H9 (cell line): ENCODE data around the gene MICAL2. TPM values are rescaled to one million over a fixed set of nuclear protein-coding genes. Genes with fewer than 3 reads are reported as not detected.

Experiments used
- DNase-seq: peaks from one replicate; pipeline ENCODE4 v3.0.0-alpha.2; 2017
- H2AFZ ChIP-seq: one replicate; pipeline ENCODE4 v1.6.1; 2013; ENCODE audit warnings: mild to moderate bottlenecking, low read length, control low read depth, moderate library complexity
- H2AK5ac ChIP-seq: 2 replicates; pipeline ENCODE4 v1.6.1; 2013; ENCODE audit warnings: low read length, control low read depth, mixed read lengths; ENCODE audit not compliant: insufficient read length
- H2BK120ac ChIP-seq: one replicate; pipeline ENCODE4 v1.6.1; 2013; ENCODE audit warnings: low read depth, mild to moderate bottlenecking, low read length, control low read depth, inconsistent platforms; ENCODE audit not compliant: poor library complexity, severe bottlenecking
- H2BK12ac ChIP-seq: 2 replicates; pipeline ENCODE4 v1.6.1; 2013; ENCODE audit warnings: low read length, control low read depth, mixed read lengths, low read depth; ENCODE audit not compliant: insufficient read length
- H2BK15ac ChIP-seq: 2 replicates; pipeline ENCODE4 v1.6.1; 2013; ENCODE audit warnings: low read depth, low read length, control low read depth
- H2BK20ac ChIP-seq: one replicate; pipeline ENCODE4 v1.6.1; 2013; ENCODE audit warnings: low read depth, mild to moderate bottlenecking, low read length, control low read depth, inconsistent platforms; ENCODE audit not compliant: poor library complexity, severe bottlenecking
- H2BK5ac ChIP-seq: 2 replicates; pipeline ENCODE4 v1.6.1; 2013; ENCODE audit warnings: low read length, control low read depth, mixed read lengths; ENCODE audit not compliant: insufficient read length
- H3K14ac ChIP-seq: 2 replicates; pipeline ENCODE4 v1.6.1; 2013; ENCODE audit warnings: low read length, control low read depth; ENCODE audit not compliant: insufficient read depth
- H3K18ac ChIP-seq: 2 replicates; pipeline ENCODE4 v1.6.1; 2013; ENCODE audit warnings: low read depth, mild to moderate bottlenecking, mixed read lengths, low read length, control low read depth; ENCODE audit not compliant: insufficient read length
- H3K23ac ChIP-seq: 2 replicates; pipeline ENCODE4 v1.6.1; 2013; ENCODE audit warnings: low read length, control low read depth, mixed read lengths, low read depth; ENCODE audit not compliant: insufficient read length
- H3K23me2 ChIP-seq: 2 replicates; pipeline ENCODE4 v1.6.1; 2013; ENCODE audit warnings: low read depth, mild to moderate bottlenecking, mixed read lengths, low read length, control low read depth; ENCODE audit not compliant: insufficient read length, poor library complexity, severe bottlenecking
- H3K27ac ChIP-seq: 2 replicates; pipeline ENCODE4 v1.5.1; 2013; ENCODE audit warnings: low read length, control low read depth, mixed read lengths, low read depth; ENCODE audit not compliant: insufficient read length
- H3K27me3 ChIP-seq: 2 replicates; pipeline ENCODE4 v1.6.1; 2013; ENCODE audit warnings: low read length, control low read depth, inconsistent platforms; ENCODE audit not compliant: insufficient read depth
- H3K4ac ChIP-seq: 2 replicates; pipeline ENCODE4 v1.6.1; 2013; ENCODE audit warnings: low read depth, mild to moderate bottlenecking, control low read depth, inconsistent platforms, low read length, moderate library complexity
- H3K4me1 ChIP-seq: 2 replicates; pipeline ENCODE4 v1.6.1; 2013; ENCODE audit warnings: low read length, control low read depth, inconsistent platforms; ENCODE audit not compliant: insufficient read depth
- H3K4me2 ChIP-seq: 2 replicates; pipeline ENCODE4 v1.6.1; 2013; ENCODE audit warnings: low read length, control low read depth, mixed read lengths; ENCODE audit not compliant: insufficient read length, insufficient read depth
- H3K56ac ChIP-seq: 2 replicates; pipeline ENCODE4 v1.6.1; 2013; ENCODE audit warnings: low read depth, mild to moderate bottlenecking, mixed read lengths, low read length, control low read depth; ENCODE audit not compliant: insufficient read length
- H3K79me1 ChIP-seq: 2 replicates; pipeline ENCODE4 v1.6.1; 2013; ENCODE audit warnings: low read depth, mild to moderate bottlenecking, moderate library complexity, low read length, control low read depth, inconsistent platforms; ENCODE audit not compliant: insufficient read depth, poor library complexity, severe bottlenecking
- H3K79me2 ChIP-seq: 2 replicates; pipeline ENCODE4 v1.6.1; 2013; ENCODE audit warnings: low read length, control low read depth, inconsistent platforms; ENCODE audit not compliant: insufficient read depth
- H3K9ac ChIP-seq: 2 replicates; pipeline ENCODE4 v1.6.1; 2013; ENCODE audit warnings: low read length, control low read depth, mixed read lengths; ENCODE audit not compliant: insufficient read length; ENCODE audit errors: extremely low read depth
- H3K9me3 ChIP-seq: one replicate; pipeline ENCODE4 v1.6.1; 2013; ENCODE audit warnings: low read depth, low read length, inconsistent platforms; ENCODE audit not compliant: control insufficient read depth
- H3T11ph ChIP-seq: one replicate; pipeline ENCODE4 v1.6.1; 2013; ENCODE audit warnings: mild to moderate bottlenecking, low read length, control low read depth, inconsistent platforms
- H4K20me1 ChIP-seq: one replicate; pipeline ENCODE4 v1.6.1; 2013; ENCODE audit not compliant: control insufficient read depth, insufficient read length, insufficient read depth
- H4K5ac ChIP-seq: 2 replicates; pipeline ENCODE4 v1.6.1; 2013; ENCODE audit warnings: low read depth, mild to moderate bottlenecking, mixed read lengths, low read length, control low read depth; ENCODE audit not compliant: insufficient read length
- H4K8ac ChIP-seq: replicated peaks from 2 replicates; pipeline ENCODE4 v1.6.1; 2013; ENCODE audit warnings: low read length, control low read depth, mixed read lengths, low read depth; ENCODE audit not compliant: insufficient read length
- H4K91ac ChIP-seq: 2 replicates; pipeline ENCODE4 v1.6.1; 2013; ENCODE audit warnings: low read depth, mild to moderate bottlenecking, moderate library complexity, mixed read lengths, low read length, control low read depth; ENCODE audit not compliant: insufficient read length
- H3K27ac Mint-ChIP-seq, 3 experiments: 2 replicates in 2 of 3; 3 replicates in 1 of 3; pipeline ENCODE4 v1.8.0; 2020 to 2021; ENCODE audit warnings: mixed read lengths in 3 of 3, mild to moderate bottlenecking in 1 of 3, moderate library complexity in 1 of 3
- H3K27me3 Mint-ChIP-seq: 2 replicates; pipeline ENCODE4 v1.8.0; 2021; ENCODE audit warnings: low read depth, mild to moderate bottlenecking, moderate library complexity, mixed read lengths
- H3K36me3 Mint-ChIP-seq, 3 experiments: 2 replicates in 2 of 3; 3 replicates in 1 of 3; pipeline ENCODE4 v1.8.0; 2020 to 2021; ENCODE audit warnings: low read depth in 3 of 3, mixed read lengths in 3 of 3; ENCODE audit not compliant: insufficient read depth in 1 of 3
- H3K4me1 Mint-ChIP-seq, 2 experiments: 2 replicates each; pipeline ENCODE4 v1.8.0; 2020; ENCODE audit warnings: mixed read lengths in 2 of 2
- H3K4me3 Mint-ChIP-seq, 2 experiments: 2 replicates in 1 of 2; 3 replicates in 1 of 2; pipeline ENCODE4 v1.8.0; 2020 to 2021; ENCODE audit warnings: mild to moderate bottlenecking in 2 of 2, mixed read lengths in 2 of 2, moderate library complexity in 1 of 2
- H3K9me3 Mint-ChIP-seq, 2 experiments: 2 replicates in 1 of 2; 3 replicates in 1 of 2; pipeline ENCODE4 v1.8.0; 2020; ENCODE audit warnings: mild to moderate bottlenecking in 2 of 2, mixed read lengths in 2 of 2, moderate library complexity in 1 of 2
- CTCF ChIP-seq: fragments of 200-600 bp; sonication (generic); conservative IDR thresholded peaks from 3 replicates; pipeline ENCODE4 v1.8.0; 2021; ENCODE audit warnings: antibody characterized with exemption, mild to moderate bottlenecking
- WGBS: extraction: QIAGEN DNeasy Blood & Tissue Kit; methylation state at CpG from one replicate; pipeline ENCODE4 v1.1.7; 2013; ENCODE audit warnings: missing lambda C conversion rate, low lambda C conversion rate, mixed read lengths; ENCODE audit not compliant: insufficient read length; ENCODE audit errors: extremely low coverage; 5-methylcytosine and 5-hydroxymethylcytosine counted together
- total RNA-seq: library from RNA; stranded (reverse); gene quantifications from 2 replicates; pipeline ENCODE4 v1.2.1, GENCODE V29; 2021

The MICAL2 gene
- total RNA-seq, 1 experiment from 2014 or later: 4.7 TPM

GRCh38 chr11:12063251-12063650, 47.1 kb upstream of the MICAL2 start:
- Histone ChIP-seq H3K9me3 (no peaks in the 10 kb centered on the region), H4K91ac (no peak overlapping the region), H3K23ac (no peak overlapping the region), H3K27me3 (no peaks in the 10 kb centered on the region), H3K18ac (no peak overlapping the region), H3T11ph (no peak overlapping the region), H3K4me2 (no peak overlapping the region), H2AFZ (no peak overlapping the region), H3K23me2 (no peaks in the 10 kb centered on the region), H3K9ac (no peak overlapping the region), H3K56ac (no peak overlapping the region), H4K5ac (no peak overlapping the region), H4K20me1 (no peaks in the 10 kb centered on the region), H2BK12ac (no peak overlapping the region), H2BK20ac (no peak overlapping the region), H3K14ac (no peak overlapping the region), H3K4me1 (no peaks in the 10 kb centered on the region; the same call in 1 of the 2 replicates), H2BK120ac (no peak overlapping the region), H3K79me2 (no peaks in the 10 kb centered on the region), H3K27ac (no peak overlapping the region), H2BK5ac (no peak overlapping the region), H4K8ac (no peak overlapping the region), H2AK5ac (no peak overlapping the region), H2BK15ac (no peak overlapping the region), H3K79me1 (no peaks in the 10 kb centered on the region), H3K4ac (no peak overlapping the region)
- Mint-ChIP-seq H3K9me3 (peaks cover 4% of the 10 kb centered on the region in 2 experiments; a peak in 2 of 5 replicates), H3K36me3 (no peaks in the 10 kb centered on the region; a peak in 3 of 7 replicates), H3K4me1 (peaks cover 20 to 25% of the 10 kb centered on the region in 2 experiments), H3K27ac (no peak overlapping the region; a peak in 1 of 7 replicates), H3K4me3 (no peak overlapping the region), H3K27me3 (no peaks in the 10 kb centered on the region; the same call in 1 of the 2 replicates)
- DNase-seq: no peak
- no peak for TF ChIP-seq CTCF
- no CpG with 5 or more reads among the region's 2 CpGs for WGBS
